Activated CD8-positive, alpha-beta T cell treated with anti-CD3 and anti-CD28 coated beads for 36 hours (primary cell): Measurements from ENCODE around the gene DDX4. TPM values are rescaled to one million over a fixed set of nuclear protein-coding genes. Genes with fewer than 3 reads are reported as not detected.

Experiments
- ATAC-seq: fragments of 200-7000 bp; cut with Tn5 transposase; one replicate; pipeline ENCODE4 v1.10.0; 2021; ENCODE audit warnings: mild to moderate bottlenecking, moderate library complexity
- CTCF ChIA-PET: fragments of 350-600 bp; sonication (Branson Sonifier 250); formaldehyde crosslinking; loops from one replicate; lab custom pipeline; 2021; ENCODE audit warnings: antibody characterized with exemption; lab: Charles Lee
- POLR2A ChIA-PET: fragments of 350-600 bp; sonication (Branson Sonifier 250); formaldehyde crosslinking; loops from one replicate; lab custom pipeline; 2021; ENCODE audit warnings: antibody characterized with exemption; lab: Charles Lee
- DNase-seq: peaks from one replicate; pipeline ENCODE4 v3.0.0-alpha.2; 2020
- H3K27ac Mint-ChIP-seq: one replicate; pipeline ENCODE4 v1.8.0; 2021; ENCODE audit warnings: mild to moderate bottlenecking, mixed read lengths
- H3K27me3 Mint-ChIP-seq: one replicate; pipeline ENCODE4 v1.8.0; 2021; ENCODE audit warnings: mixed read lengths
- H3K36me3 Mint-ChIP-seq: one replicate; pipeline ENCODE4 v1.8.0; 2021; ENCODE audit warnings: low read depth, mixed read lengths
- H3K4me1 Mint-ChIP-seq: one replicate; pipeline ENCODE4 v1.8.0; 2021; ENCODE audit warnings: low read depth, mixed read lengths
- H3K4me3 Mint-ChIP-seq: one replicate; pipeline ENCODE4 v1.8.0; 2021; ENCODE audit warnings: mild to moderate bottlenecking, moderate library complexity, mixed read lengths
- H3K9me3 Mint-ChIP-seq: one replicate; pipeline ENCODE4 v1.8.0; 2021; ENCODE audit warnings: mixed read lengths
- intact Hi-C: fragments of 100-400 bp; cut with micrococcal nuclease; formaldehyde crosslinking; loops from one replicate; pipeline ENCODE4 v1.10.0; 2022
- total RNA-seq, 2 experiments: library from RNA; stranded (reverse); gene quantifications; one replicate each; pipeline ENCODE4 v1.2.3, GENCODE V29; 2021
- TF ChIP-seq, protein P1 (sequence below): fragments of 200-600 bp; IDR thresholded peaks from one replicate; pipeline ENCODE4 v1.8.0; 2022; ENCODE audit warnings: antibody characterized with exemption, mild to moderate bottlenecking

The DDX4 gene
- total RNA-seq, 2 experiments from 2014 or later, result not detected

DNA sequence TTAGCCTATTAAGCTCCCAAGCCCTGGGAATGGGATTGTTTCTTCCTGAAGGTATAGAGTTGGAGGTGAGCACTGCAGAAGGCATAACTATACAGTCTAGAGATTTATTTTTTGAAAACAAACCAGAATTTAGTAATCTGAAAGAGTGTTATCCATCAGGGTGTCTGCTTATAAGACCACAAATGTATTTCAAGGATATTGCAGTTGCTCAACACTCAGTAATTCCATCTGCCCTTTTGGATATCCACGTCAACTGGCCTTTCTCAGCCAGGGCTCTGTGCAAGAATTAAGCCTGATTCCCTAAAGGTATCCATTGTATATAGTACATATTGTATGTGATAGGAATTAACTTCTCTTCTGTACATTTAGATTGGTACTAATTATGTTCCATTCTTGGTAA lies 98.3 kb downstream of the DDX4 start:
- DNase-seq, result no peak
- Mint-ChIP-seq H3K27me3 (no peaks in the 10 kb centered on the region), H3K36me3 (no peaks in the 10 kb centered on the region), H3K4me3 (no peak overlapping the region), H3K9me3 (no peaks in the 10 kb centered on the region), H3K27ac (no peak overlapping the region), H3K4me1 (no peaks in the 10 kb centered on the region)
- intact Hi-C loops, result no loop called here
- TF ChIP-seq, protein P1, sequence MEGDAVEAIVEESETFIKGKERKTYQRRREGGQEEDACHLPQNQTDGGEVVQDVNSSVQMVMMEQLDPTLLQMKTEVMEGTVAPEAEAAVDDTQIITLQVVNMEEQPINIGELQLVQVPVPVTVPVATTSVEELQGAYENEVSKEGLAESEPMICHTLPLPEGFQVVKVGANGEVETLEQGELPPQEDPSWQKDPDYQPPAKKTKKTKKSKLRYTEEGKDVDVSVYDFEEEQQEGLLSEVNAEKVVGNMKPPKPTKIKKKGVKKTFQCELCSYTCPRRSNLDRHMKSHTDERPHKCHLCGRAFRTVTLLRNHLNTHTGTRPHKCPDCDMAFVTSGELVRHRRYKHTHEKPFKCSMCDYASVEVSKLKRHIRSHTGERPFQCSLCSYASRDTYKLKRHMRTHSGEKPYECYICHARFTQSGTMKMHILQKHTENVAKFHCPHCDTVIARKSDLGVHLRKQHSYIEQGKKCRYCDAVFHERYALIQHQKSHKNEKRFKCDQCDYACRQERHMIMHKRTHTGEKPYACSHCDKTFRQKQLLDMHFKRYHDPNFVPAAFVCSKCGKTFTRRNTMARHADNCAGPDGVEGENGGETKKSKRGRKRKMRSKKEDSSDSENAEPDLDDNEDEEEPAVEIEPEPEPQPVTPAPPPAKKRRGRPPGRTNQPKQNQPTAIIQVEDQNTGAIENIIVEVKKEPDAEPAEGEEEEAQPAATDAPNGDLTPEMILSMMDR, result no peak
- ChIA-PET CTCF (no interaction called here), POLR2A (no interaction called here)
- no peak for ATAC-seq

- H3K27me3 Mint-ChIP-seq, result no peaks in the 10 kb centered on the region
- ATAC-seq (no peak), DNase-seq (no peak)
- ChIA-PET CTCF (no interaction called here), POLR2A (no interaction called here)
- H3K4me1 Mint-ChIP-seq, result no peaks in the 10 kb centered on the region
- TF ChIP-seq, protein P1, result no peak
- H3K27ac Mint-ChIP-seq, result no peak overlapping the region
- no peak overlapping the region for H3K4me3 Mint-ChIP-seq
- intact Hi-C loops, result no loop called here
- no peaks in the 10 kb centered on the region for H3K36me3 Mint-ChIP-seq
- H3K9me3 Mint-ChIP-seq, result peaks cover 1% of the 10 kb centered on the region
Measured at GRCh38 chr5:55841976-55842375, 104.1 kb downstream of the DDX4 start.

DNA sequence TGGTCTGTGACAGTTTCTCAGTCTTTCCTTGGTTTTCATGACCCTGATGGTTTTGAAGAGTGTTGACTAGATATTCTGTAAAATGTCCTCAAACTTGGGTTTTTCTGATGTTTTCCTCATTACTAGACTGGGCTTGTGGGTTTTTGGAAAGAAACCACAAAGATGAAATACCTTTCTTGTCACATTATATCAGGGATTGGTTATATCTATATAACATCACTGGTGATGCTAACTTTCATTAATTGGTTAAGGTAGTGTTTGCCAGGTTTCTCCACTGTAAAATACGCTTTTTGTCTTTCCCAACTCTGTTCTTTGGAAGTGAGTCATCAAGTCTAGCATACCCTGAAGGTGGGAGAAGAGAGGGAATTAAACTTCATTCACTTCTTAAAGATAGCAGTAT lies 110.0 kb downstream of the DDX4 start:
- no peaks in the 10 kb centered on the region for H3K36me3 Mint-ChIP-seq
- TF ChIP-seq, protein P1, result no peak
- H3K27ac Mint-ChIP-seq, result no peak overlapping the region
- no peak overlapping the region for H3K4me3 Mint-ChIP-seq
- ATAC-seq (no peak), DNase-seq (no peak)
- ChIA-PET CTCF (no interaction called here), POLR2A (no interaction called here)
- intact Hi-C loops, result no loop called here
- H3K9me3 Mint-ChIP-seq, result peaks cover 1% of the 10 kb centered on the region
- peaks cover 6% of the 10 kb centered on the region for H3K27me3 Mint-ChIP-seq
- peaks cover 5% of the 10 kb centered on the region for H3K4me1 Mint-ChIP-seq

DNA sequence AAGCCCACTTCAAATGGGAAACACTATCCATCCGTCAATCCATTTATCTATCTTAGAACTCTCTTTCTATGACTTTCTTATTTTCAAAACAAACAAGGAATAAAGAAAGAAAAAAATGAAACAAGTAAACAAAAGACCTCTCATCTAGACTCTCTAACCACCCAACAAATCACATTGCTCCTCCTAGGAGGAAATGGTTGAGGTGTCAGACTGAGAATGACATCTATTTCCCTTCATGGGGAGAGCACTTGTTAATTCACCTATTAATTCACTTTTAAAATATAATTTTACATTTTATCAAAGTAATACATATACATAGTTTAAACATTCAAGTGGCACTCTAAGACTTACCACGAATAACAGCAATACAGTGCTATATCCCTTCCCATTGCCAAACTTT lies 110.9 kb downstream of the DDX4 start:
- ATAC-seq (no peak), DNase-seq (no peak)
- POLR2A ChIA-PET, result no interaction called here
- Mint-ChIP-seq H3K9me3 (peaks cover 1% of the 10 kb centered on the region), H3K36me3 (no peaks in the 10 kb centered on the region), H3K27me3 (peaks cover 6% of the 10 kb centered on the region), H3K4me1 (peaks cover 5% of the 10 kb centered on the region), H3K4me3 (no peak overlapping the region), H3K27ac (no peak overlapping the region)
- CTCF ChIA-PET, result no interaction called here
- intact Hi-C loops, result no loop called here
- TF ChIP-seq, protein P1, result no peak

- POLR2A ChIA-PET, result interaction anchor here (0.6 kb wide), 1 partner anchor 363 kb away, joined by 3 read pairs; no protein-coding TSS in a partner anchor
- CTCF ChIA-PET, result no interaction called here
Measured at GRCh38 chr5:55850839-55851674, 113.2 kb downstream of the DDX4 start, which contains the start of gene IL31RA. TSS of gene IL31RA (plus strand) at chr5:55851357. CDS start at chr5:55851571, 214 bp downstream.

More at GRCh38 chr5:55850839-55851674, 113.2 kb downstream of the DDX4 start, which contains the start of gene IL31RA:
- Mint-ChIP-seq H3K27me3 (peaks cover 6% of the 10 kb centered on the region), H3K9me3 (no peaks in the 10 kb centered on the region), H3K4me3 (no peak within 1 kb of the TSS), H3K4me1 (peaks cover 16% of the 10 kb centered on the region), H3K36me3 (no peaks in the 10 kb centered on the region), H3K27ac (no peak within 1 kb of the TSS)
- DNase-seq (no peak), ATAC-seq (peak; percentile 28)
- TF ChIP-seq, protein P1, result no peak
- intact Hi-C loops, result no loop called here
